Kidney (tissue), 14 donors: Measurements from ENCODE around the gene CYBA. TPM values are rescaled to one million over a fixed set of nuclear protein-coding genes. Genes with fewer than 3 reads are reported as not detected.

Experiments used
- DNase-seq, 5 donors: peaks; one replicate each; pipeline ENCODE4 v3.0.0-alpha.2; 2013 to 2020
- FAIRE-seq: peaks from 2 replicates; lab custom pipeline; 2012; peaks lifted over from hg19 to GRCh38; lab: Jason Lieb, UNC
- H3K27ac ChIP-seq, 2 donors: one replicate each; pipeline ENCODE4 v1.7.0; 2013; ENCODE audit warnings: low read depth in 2 of 2, low read length in 2 of 2, inconsistent platforms in 1 of 2
- H3K27me3 ChIP-seq: one replicate; pipeline ENCODE4 v1.7.1; 2013; ENCODE audit warnings: low read length, inconsistent platforms; ENCODE audit not compliant: control insufficient read depth, insufficient read depth
- H3K36me3 ChIP-seq, 3 donors: one replicate each; pipeline versions ENCODE4 v1.7.0 to v1.7.1; 2013; ENCODE audit warnings: low read length in 3 of 3, control low read depth in 1 of 3, inconsistent platforms in 1 of 3; ENCODE audit not compliant: insufficient read depth in 3 of 3, control insufficient read depth in 2 of 3
- H3K4me1 ChIP-seq, 3 donors: one replicate each; pipeline versions ENCODE4 v1.7.0 to v1.7.1; 2013; ENCODE audit warnings: low read length in 3 of 3, inconsistent platforms in 1 of 3, low read depth in 1 of 3; ENCODE audit not compliant: control insufficient read depth in 2 of 3, insufficient read depth in 2 of 3
- H3K4me3 ChIP-seq, 3 donors: one replicate each; pipeline versions ENCODE4 v1.7.0 to v1.8.1; 2013; ENCODE audit warnings: low read length in 3 of 3, control low read depth in 1 of 3, inconsistent platforms in 1 of 3
- H3K9ac ChIP-seq, 3 donors: one replicate each; pipeline versions ENCODE4 v1.7.0 to v1.7.1; 2013; ENCODE audit warnings: low read length in 3 of 3, control low read depth in 1 of 3, inconsistent platforms in 1 of 3
- H3K9me3 ChIP-seq, 3 donors: one replicate each; pipeline versions ENCODE4 v1.7.0 to v1.7.1; 2013; ENCODE audit warnings: low read length in 3 of 3, control low read depth in 1 of 3, inconsistent platforms in 1 of 3; ENCODE audit not compliant: control insufficient read depth in 2 of 3, insufficient read depth in 1 of 3
- CTCF ChIP-seq: IDR thresholded peaks from 3 replicates; pipeline ENCODE4 v1.5.1; 2012; ENCODE audit warnings: mild to moderate bottlenecking, moderate library complexity, borderline replicate concordance; ENCODE audit not compliant: insufficient read depth; ENCODE audit errors: extremely low read depth
- intact Hi-C: fragments of 100-400 bp; cut with DNase I; formaldehyde crosslinking; loops from one replicate; pipeline ENCODE4 v1.11.1; 2022
- polyA plus RNA-seq: library from polyadenylated mRNA; stranded (reverse); fragments of 350-450 nt; fragmentation: Illumina TruSeq; extraction: RNeasy Lipid Tissue Mini Kit (QIAGEN cat#74804); gene quantifications from one replicate; pipeline ENCODE4 v1.2.3, GENCODE V29; 2014; ENCODE audit warnings: low read depth, low replicate concordance; ENCODE audit not compliant: insufficient read depth
- total RNA-seq: library from RNA; stranded (reverse); fragmentation: NEBNext Ultra II Directional; extraction: Animal tissue kit (Norgen Biotek cat#: 25700); gene quantifications from one replicate; pipeline ENCODE4 v1.2.1, GENCODE V29; 2021
- donor health status: control.
- donor health status: control.
- donor health status: control.
- donor health status: control.
- donor health status: control.
- donor health status: DM: yes; HTN: yes; CAD: no.
- donor health status: Normal renal cell carcinoma (clear cell type).

Gene CYBA
- total and polyA plus RNA-seq, 2 donors from 2014 or later: 263 to 395 TPM

- no peak for TF ChIP-seq CTCF
- no peaks in the 10 kb centered on the region for H3K27me3 ChIP-seq
- peak overlapping the region in 2 of 3 donors; percentile 34 to 73 for H3K4me3 ChIP-seq
- no peaks in the 10 kb centered on the region for H3K9me3 ChIP-seq
- peaks cover 0 to 2% (median 0%) of the 10 kb centered on the region in 3 donors for H3K36me3 ChIP-seq
- peak overlapping the region; percentile 41 to 47 for H3K27ac ChIP-seq
- H3K9ac ChIP-seq: no peak overlapping the region
- peak in 3 of 5 donors; percentile 26 to 81 (median 61) for DNase-seq
- peaks cover 0 to 12% (median 3%) of the 10 kb centered on the region in 3 donors for H3K4me1 ChIP-seq
- FAIRE-seq: no peak
- intact Hi-C loops: no loop called here
Observed at GRCh38 chr16:88649195-88649923, 1.5 kb downstream of the CYBA start.

- TF ChIP-seq CTCF: no peak
- H3K4me3 ChIP-seq: no peak overlapping the region
- peak in 1 of 5 donors; percentile 44 for DNase-seq
- peaks cover 0 to 12% (median 3%) of the 10 kb centered on the region in 3 donors for H3K4me1 ChIP-seq
- H3K9ac ChIP-seq: no peak overlapping the region
- H3K27me3 ChIP-seq: no peaks in the 10 kb centered on the region
- H3K36me3 ChIP-seq: no peaks in the 10 kb centered on the region
- no peaks in the 10 kb centered on the region for H3K9me3 ChIP-seq
- intact Hi-C loops: no loop called here
- no peak overlapping the region for H3K27ac ChIP-seq
- FAIRE-seq: no peak
Observed at GRCh38 chr16:88647178-88648070, 3.4 kb downstream of the CYBA start.

GRCh38 chr16:88646345-88647034 lies 4.4 kb downstream of the CYBA start:
- Histone ChIP-seq H3K27ac (no peak overlapping the region), H3K36me3 (no peaks in the 10 kb centered on the region), H3K9ac (no peak overlapping the region), H3K9me3 (no peaks in the 10 kb centered on the region), H3K27me3 (no peaks in the 10 kb centered on the region), H3K4me3 (no peak overlapping the region), H3K4me1 (peaks cover 0 to 12% (median 3%) of the 10 kb centered on the region in 3 donors)
- TF ChIP-seq CTCF: no peak
- FAIRE-seq (no peak), DNase-seq (no peak)
- intact Hi-C loops: no loop called here
